RCC 7860 (cell line): ENCODE data around the gene NKAIN2.

Experiments used
- DNase-seq: peaks from one replicate; pipeline ENCODE4 v3.0.0-alpha.2; 2015; ENCODE audit warnings: low spot score
- FAIRE-seq: peaks from 2 replicates; lab custom pipeline; 2012; peaks lifted over from hg19 to GRCh38; lab: Jason Lieb, UNC

NKAIN2 gene

DNA sequence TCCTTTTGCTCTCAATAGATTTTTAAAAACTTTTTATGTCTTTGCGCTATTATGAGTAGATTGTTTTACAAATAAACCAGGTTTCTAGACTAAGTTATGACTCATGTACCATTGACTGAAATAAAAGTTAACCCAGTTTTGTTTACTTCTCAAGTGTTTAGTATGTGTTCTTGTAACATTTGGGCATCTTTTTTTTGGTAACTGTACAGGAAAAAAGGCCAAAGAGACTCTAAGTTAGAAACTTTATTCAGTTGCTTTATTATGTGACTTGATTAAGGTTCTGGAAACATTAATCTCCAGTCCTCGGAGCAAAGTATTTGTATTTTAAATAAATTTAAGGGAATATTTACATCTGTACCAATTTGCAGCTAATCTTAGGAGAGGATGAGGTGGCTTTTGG is 2.9 kb downstream of the NKAIN2 start:
- FAIRE-seq (no peak), DNase-seq (no peak)

DNA sequence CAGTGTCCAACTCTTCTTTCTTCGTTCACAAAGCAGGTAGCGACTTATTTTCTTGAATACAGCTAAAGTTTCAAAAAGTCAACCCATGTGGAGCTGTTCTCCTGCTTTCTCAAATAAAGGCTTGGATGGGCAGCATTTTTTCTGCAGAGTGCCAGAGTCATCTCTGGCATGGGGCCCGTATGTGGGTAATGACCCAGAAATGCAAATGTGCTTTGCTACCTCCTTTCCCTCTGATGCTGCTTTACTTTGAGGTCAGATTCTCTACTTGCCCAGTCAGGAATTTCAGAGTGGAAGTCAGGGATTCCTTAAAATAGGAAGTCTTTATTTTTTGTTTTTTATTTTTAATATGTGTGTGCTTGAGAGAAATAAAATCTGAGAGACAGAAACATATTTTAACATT is 4.9 kb downstream of the NKAIN2 start:
- DNase-seq: no peak
- no peak for FAIRE-seq

DNA sequence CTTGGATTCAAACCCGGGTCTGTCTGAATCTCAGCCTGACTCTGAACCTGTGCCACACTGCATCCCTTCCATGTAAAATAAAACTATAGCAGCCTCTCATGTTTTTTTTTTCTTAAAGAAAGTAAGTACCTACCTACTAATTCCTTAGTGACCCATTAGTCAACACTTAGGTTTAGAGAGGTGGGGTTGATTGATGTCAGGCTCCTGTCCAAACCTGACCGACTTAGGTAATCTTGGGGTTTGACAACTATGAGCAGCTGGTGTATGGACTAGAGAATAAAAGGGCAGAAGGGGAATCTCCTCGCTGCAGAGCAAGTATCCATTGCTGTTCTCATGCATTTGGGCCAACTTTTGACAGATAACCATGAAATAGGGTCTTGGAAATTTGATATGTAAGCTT is 6.5 kb downstream of the NKAIN2 start:
- FAIRE-seq: no peak
- DNase-seq: no peak

DNA sequence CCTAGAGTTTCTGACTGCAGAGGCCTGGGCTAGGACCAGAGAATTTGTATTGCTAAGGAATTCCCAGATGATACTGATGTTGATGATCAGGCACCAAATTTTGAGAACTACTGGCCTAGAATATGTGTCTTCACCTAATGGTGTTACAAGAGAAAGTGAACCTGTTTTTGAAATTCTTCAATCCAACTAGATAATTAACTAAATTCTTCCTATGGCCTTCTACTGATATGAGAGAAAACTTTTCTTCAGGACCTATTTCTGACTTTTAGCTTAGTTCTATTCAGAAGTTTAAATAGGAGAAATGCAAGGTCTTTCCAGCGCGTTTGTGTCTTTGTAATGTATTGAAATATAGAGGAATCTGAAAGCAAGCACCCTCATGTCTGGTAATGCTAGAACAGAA is 7.3 kb downstream of the NKAIN2 start:
- DNase-seq (no peak), FAIRE-seq (no peak)

DNA sequence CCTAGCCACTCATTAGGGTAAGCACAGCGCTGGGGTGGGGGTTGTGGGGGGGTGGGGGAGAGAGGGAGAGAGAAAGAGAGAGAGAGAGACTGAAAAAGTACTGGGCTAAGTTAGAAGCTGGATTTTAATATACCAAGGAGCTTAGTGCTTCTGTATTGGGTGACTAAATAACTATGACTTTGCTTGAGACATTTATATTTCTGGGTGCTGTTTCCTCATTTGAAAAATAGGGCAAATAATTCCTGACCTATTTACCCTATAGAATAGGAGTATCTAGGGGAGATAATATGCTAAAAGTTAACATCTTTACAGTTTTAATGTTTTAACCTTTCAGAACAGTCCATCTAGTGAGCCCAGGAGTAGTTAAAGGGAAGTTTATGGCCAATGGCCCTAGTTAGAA is 7.7 kb downstream of the NKAIN2 start:
- FAIRE-seq (no peak), DNase-seq (no peak)

DNA sequence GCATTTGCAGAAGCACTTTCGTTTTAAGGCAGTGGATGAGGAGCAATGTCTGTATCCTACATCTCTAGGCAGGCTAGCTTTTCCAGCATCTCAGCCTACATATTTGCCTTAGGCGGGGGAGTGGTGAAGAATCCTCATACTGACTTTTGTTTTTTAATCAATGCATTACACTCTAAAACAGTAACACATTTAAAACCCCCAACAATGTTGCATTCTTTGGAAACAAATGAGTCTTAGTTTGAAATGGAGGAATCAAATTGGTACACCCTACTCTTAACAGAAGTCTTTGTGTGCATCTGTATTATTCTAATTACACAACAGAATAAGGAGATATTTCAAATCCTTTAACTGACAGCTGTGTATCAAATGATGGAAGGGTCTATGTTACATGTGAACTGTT is 9.0 kb downstream of the NKAIN2 start:
- FAIRE-seq (no peak), DNase-seq (no peak)

DNA sequence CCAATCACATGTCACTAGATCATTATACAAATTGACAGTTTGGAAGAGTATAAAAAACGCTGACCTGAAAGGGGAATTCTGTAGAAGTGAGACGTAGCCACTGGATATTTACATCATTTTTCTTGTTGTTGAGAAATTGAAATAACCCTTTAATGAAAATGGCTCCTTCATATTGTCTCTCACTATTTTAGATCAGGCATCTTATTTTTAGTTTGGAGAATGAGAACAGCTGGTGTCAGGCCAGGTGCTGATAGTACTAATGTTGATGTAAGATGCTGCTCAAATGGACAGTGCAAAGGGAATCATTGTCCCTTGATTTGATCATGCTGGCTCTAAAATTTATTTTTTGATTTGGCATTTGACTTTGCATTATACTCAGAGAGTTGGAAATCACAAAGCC is 17.4 kb downstream of the NKAIN2 start:
- DNase-seq: no peak
- FAIRE-seq: no peak

DNA sequence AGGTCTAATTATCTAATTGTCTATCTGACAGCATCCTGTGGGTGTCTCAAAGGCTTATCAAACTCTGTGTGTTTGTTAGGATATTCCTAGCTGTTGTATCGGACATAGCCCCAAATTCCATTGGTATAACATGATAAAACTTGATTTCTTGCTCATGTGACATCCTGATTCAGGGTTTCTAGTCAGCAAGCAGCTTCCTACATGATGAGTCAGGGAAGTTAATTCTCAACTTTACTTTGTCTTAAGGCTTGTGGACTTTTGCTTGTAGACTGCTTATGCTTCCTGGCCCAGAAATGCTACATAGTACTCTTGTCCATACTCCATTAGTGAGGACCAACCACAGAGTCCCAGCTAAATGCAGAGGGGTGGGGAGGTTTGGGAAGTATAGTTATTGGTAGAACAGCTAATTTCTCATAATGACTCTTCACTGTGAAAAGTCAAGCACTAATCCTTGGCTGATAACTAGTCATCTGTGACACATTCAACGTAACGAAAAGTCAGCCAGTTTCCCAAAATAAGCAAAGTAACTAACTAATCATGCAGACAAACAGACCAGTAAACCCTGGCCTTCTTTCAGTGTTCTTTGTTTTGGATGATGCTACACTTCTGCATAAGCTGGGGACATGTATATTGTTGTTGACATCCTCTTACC is 25.8 kb downstream of the NKAIN2 start:
- FAIRE-seq: peak; percentile 46
- DNase-seq: peak; percentile 30

DNA sequence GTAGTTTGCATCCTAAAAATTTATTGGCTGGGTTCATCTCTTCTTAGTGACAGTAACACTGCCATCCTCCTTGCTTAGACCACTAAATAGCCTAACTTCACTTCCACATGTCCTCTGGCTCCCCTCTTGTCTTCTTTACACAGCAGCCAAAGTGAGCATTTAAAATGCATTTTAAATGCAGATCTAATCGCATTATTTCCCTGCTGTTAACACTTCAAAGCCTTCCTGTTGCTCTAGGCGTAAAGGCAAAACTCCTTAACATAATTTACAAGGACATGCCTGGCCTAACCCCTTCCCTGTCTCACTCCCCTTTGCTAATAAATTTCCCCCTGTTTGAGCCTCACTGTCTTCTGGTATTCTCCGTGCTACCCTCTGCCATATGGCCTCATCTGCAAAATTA is 26.5 kb downstream of the NKAIN2 start:
- no peak for DNase-seq
- FAIRE-seq: no peak

DNA sequence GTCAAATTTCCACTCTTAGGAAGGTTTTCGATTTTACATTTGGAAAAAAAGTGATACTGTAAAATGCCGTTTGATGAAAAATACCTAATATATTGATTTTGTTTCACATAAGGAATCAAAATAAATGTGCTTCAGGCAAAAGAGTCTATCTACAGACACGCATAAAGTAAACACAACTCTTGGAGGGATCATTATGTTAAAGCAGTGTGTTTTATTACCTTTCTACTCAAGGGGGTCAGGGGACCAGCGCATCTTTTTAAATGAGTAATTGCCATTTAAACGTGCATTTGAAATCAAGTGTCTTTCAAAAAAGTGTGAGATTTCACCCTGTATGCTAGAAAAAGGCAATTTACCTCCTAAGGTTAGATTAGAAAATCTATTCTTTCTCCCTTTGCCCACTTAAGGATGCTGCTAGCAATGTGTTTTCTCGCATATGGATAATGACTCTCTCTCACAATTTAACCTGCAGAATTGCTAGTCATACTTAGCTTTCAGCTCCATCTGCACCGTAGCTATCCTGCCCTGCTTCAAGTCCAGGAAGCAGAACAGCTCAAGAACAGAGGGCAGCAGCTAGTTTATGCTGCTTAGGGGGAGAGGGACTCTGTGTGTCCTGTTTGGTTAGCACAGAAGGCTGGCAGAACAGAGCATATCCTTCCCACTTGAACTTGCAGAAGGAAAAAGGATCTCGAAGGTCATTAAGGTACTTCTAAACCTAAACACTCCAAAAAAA is 35.0 kb downstream of the NKAIN2 start:
- no peak for FAIRE-seq
- no peak for DNase-seq

DNA sequence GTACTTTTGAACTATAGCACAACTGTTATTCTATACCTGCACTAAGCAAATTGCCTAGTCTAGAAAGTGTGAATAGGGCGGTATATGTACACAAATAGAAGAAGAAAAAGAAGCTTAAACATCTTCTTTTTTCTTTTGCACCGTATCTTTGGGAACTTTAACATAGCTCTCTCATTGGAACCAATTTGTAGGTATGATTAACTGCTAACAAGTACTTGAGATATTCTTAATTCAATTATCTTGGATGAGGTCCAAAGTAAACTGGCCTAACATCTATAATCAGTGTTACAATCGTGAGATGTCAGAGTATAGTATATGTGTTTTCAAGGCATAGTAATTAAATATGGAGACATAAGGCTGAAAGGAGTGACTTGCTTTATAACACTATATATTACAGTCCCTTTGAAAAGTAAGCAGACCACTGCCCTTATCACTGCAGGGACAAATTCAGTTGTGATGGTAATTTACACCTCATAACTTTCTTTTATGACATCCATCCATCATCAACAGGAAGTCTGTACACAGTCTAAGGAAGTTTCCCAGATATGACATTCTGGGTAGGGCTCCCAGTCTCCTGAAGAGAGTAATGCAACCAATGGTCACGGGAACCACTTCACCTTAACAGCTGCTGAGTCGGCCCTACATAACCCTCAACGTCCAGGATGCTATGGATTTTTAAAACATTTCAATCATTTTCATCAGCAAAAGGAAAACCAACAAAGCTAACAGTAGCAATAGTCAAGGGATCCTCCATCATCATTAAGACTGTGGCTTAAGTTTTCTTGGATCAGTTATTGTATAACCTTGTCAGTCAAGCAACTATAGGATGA is 37.6 kb downstream of the NKAIN2 start:
- FAIRE-seq (no peak), DNase-seq (no peak)

DNA sequence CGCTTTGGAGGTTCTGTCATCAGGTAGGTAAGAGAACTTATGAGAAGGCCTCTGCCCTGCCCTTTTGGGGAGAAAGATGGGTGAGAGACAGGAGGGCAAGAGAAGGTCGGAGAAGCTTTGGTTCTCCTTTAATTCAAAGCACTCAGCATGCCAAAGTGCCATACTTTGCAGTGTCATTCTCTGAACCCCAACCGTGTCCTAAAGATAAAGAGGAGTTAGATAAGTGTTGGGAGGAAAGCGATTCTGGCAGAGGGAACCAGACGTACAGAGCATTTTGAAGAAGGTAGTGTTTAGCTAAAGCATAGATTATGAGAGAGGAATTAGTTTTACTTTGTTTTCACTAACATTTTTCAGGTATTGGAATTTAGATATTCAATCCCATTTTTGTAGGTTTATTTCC is 40.3 kb downstream of the NKAIN2 start:
- FAIRE-seq (no peak), DNase-seq (no peak)

DNA sequence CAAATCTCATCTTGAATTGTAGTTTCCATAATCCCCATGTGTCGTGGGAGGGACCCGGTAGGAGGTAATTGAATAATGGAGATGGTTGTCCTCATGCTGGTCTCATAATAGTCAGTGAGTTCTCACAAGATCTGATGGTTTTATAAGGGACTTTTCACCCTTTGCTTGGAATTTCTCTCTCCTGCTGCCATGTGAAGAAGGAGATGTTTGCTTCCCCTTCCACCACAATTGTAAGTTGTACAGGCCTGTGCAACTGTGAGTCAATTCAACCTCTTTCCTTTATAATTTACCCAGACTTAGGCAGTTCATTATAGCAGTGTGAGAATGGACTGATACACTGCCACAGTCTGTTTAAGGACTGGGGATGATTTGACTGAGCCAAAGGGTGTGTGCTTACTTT is 44.7 kb downstream of the NKAIN2 start:
- no peak for DNase-seq
- FAIRE-seq: no peak

DNA sequence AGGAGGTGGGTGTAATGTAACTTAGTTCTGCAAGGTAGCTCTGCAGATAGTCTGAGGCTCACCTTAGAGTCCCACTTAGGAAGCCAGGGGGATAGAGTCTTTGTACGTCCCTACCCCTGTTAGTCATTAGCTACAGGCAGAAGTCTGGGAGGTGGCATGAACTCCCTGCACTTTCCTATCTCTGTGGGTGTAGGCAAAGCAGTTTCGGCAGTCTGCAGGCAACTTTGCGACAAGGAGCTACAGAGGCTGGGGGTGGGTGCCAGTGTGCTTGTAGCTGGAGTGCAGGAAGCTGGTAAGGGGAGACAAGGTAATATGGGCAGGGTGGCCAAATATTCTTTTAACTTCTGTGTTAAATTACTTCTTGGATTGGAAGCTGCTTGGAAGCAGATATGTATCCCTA is 45.7 kb downstream of the NKAIN2 start:
- FAIRE-seq (no peak), DNase-seq (no peak)

DNA sequence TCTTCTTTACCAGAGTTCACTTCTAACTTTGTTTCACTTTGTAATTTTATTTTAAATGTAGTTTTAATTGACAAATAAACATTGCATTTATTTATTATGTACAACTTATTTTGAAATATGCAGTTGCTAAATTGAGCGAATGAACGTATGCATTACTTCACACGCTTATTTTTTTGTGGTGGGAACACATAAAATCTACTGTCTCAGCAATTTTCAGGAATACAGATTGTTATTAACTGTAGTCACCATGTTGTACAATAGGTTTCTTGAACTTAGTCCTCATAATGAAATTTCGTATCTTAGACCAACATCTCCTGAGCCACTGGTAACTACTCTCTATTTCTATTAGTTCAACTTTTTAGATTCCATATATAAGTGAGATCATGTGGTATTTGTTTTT is 46.9 kb downstream of the NKAIN2 start:
- no peak for FAIRE-seq
- DNase-seq: no peak

DNA sequence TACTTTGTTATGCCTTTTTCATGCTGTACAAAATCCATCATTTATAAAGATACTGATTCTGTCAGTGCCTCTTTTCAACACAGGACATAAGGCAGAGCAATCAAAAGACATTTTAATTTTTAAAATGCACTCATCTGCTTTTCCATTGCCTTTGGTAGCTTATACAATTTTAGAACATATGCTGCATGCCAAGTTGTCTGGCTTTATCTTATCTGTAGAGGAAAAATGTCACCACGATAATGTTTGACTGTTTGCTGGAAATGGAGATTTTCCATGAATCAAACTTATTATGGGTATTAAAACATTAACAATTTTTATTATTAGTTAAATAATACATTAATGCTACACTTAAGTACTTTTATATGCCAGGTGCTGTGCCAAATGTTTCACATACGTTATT is 50.5 kb downstream of the NKAIN2 start:
- FAIRE-seq: no peak
- no peak for DNase-seq

DNA sequence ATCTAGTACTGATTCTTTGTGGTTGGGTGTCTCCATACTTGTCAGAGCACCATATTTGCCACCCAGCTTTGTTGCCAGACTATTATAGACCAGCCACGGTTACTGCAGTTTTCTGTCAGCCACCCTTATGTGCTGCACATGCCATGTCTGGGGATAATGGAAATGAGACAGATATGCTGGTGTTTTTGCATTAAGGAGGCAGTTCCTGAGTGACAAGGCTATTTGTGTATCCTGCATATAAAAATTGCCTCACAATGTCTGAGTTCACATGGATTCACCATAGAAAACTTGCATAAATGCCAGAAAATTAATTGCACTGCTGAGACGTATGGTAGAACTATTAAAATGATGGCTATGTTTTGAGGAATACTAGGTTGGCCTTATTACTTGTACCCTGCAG is 51.8 kb downstream of the NKAIN2 start:
- no peak for DNase-seq
- no peak for FAIRE-seq

DNA sequence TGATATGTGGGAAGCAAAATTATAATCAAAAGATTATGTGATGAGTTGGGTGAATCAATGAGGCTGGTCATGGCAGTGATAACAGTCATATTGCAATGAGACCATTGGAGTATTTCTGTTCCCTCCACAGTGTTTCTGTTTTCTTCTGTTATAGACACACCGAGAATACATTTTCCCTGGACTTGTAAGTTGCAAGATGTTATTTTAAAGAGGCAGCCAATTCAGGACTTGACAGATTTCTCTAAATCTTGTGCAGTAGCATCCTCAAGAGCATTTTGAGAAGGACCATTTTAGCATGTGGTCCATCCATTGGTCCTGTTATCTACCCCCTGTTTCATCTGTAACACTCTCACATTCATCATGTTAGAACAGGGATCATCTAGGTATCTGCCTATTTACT is 55.6 kb downstream of the NKAIN2 start:
- FAIRE-seq: no peak
- no peak for DNase-seq

DNA sequence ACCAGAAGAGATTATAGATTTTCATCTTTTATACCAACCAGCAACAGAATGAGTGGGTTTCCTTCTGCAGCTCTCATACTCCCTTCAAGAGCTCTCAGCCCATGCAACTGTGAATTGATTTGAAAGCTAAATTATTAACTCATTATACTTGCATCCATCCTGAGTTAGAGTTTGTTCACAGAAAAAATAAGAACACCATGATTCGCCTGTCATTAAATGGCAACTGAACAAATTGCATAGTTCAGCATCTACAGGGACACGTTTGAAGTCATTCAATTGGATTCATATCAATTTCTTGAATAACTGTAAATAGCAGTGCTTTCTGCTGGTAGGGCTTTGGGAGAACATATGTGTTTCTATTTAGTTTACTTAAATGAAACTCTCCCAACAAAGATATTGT is 65.7 kb downstream of the NKAIN2 start:
- DNase-seq: no peak
- FAIRE-seq: no peak

DNA sequence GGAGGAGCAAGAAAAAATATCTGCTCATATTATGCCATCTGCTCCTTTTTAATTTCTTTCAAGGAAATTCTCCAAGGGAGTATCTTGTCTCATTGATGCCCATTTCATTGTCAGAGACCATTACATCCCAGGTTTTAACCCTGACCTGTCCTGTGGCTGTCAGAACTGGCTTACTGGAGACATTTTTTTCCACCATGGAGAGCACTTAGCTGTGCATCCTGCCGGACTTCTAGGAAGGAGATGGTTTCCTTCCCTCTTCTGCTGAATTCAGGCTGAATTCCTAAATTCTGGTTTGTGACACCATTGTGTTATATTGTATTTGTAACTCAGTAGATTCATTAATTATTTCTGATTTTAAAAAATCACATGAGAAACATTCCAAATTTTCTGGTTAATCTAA is 70.3 kb downstream of the NKAIN2 start:
- DNase-seq: no peak
- no peak for FAIRE-seq

DNA sequence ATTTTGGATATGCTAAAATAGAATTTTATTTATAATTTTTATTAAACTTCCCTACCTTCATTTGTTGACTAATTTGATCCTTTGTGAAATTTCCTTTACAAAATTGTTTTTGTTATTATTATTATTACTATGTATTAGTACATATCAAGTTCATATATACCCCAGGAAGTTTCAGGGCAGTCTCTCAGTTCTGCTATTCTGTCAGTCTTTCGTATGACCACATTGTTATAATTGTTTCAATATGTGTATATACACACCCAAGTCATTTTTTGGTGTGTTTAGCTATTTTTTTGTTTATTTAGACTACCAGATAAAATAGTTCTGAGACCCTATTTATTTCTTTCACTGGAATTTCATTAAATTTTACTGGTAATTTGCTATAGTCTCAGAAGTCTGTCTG is 72.1 kb downstream of the NKAIN2 start:
- FAIRE-seq (no peak), DNase-seq (no peak)

DNA sequence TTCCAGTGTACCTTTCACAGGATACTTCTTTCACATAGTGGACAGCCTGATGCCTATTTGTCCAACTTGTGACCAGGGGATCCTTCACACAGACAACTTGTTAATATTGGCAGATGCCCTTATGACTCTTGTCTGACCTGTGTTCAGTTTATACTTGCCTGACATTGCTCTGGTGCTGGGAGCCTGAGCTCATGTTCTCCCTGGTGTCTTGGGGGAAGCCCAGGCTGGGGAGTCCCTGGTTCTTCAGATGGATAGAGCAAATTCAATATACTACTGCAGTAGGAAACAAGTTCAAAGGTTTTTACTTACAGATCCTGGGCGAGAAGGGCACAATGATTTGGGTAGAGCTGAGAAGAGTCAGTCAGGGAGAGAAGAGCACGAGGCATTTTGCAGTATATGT is 76.1 kb downstream of the NKAIN2 start:
- FAIRE-seq (no peak), DNase-seq (no peak)
